Left renal cortex interstitium (tissue), 4 donors: ENCODE data around the gene GABRG3. TPM values are rescaled to one million over a fixed set of nuclear protein-coding genes. Genes with fewer than 3 reads are reported as not detected.

Experiments
- DNase-seq, 4 donors: peaks; one replicate each; pipeline ENCODE4 v3.0.0-alpha.2; 2013; ENCODE audit warnings: low read depth in 4 of 4, low spot score in 2 of 4, missing footprints in 1 of 4
- polyA plus RNA-seq, 4 donors: library from polyadenylated mRNA; unstranded; fragments of 120-200 nt; gene quantifications; one replicate each; pipeline ENCODE4 v1.2.1, GENCODE V29; 2013; ENCODE audit not compliant: insufficient read length in 4 of 4

GABRG3 gene
- polyA plus RNA-seq, 4 donors: 1.3 to 2.0 (median 1.7) TPM

- no peak for DNase-seq
These were observed 90.8 kb downstream of the GABRG3 start for GRCh38 chr15:27061739-27062138.

- no peak for DNase-seq
These were observed 92.0 kb downstream of the GABRG3 start for GRCh38 chr15:27062951-27063350.

GRCh38 chr15:27064080-27064479, 93.1 kb downstream of the GABRG3 start:
- DNase-seq: no peak

GRCh38 chr15:27065151-27065550, 94.2 kb downstream of the GABRG3 start:
- no peak for DNase-seq

GRCh38 chr15:27065785-27066184, 94.8 kb downstream of the GABRG3 start:
- no peak for DNase-seq

GRCh38 chr15:27066446-27066845, 95.5 kb downstream of the GABRG3 start:
- no peak for DNase-seq

- DNase-seq: no peak
These were observed 96.2 kb downstream of the GABRG3 start for GRCh38 chr15:27067175-27067574.

GRCh38 chr15:27070841-27071240, 99.9 kb downstream of the GABRG3 start:
- DNase-seq: no peak

GRCh38 chr15:27074179-27074578, 103.2 kb downstream of the GABRG3 start:
- no peak for DNase-seq

- DNase-seq: no peak
These were observed 106.8 kb downstream of the GABRG3 start for GRCh38 chr15:27077790-27078189.

- DNase-seq: no peak
These were observed 110.9 kb downstream of the GABRG3 start for GRCh38 chr15:27081676-27082418.

- no peak for DNase-seq
These were observed 111.5 kb downstream of the GABRG3 start for GRCh38 chr15:27082526-27082925.

GRCh38 chr15:27084844-27085243, 113.9 kb downstream of the GABRG3 start:
- DNase-seq: no peak

GRCh38 chr15:27086149-27086548, 115.2 kb downstream of the GABRG3 start:
- DNase-seq: no peak

- DNase-seq: no peak
These were observed 115.8 kb downstream of the GABRG3 start for GRCh38 chr15:27086805-27087204.

GRCh38 chr15:27087651-27088583, 116.9 kb downstream of the GABRG3 start:
- DNase-seq: no peak

GRCh38 chr15:27088584-27089232, 117.7 kb downstream of the GABRG3 start:
- no peak for DNase-seq

GRCh38 chr15:27089233-27089586, 118.2 kb downstream of the GABRG3 start:
- no peak for DNase-seq

- no peak for DNase-seq
These were observed 118.7 kb downstream of the GABRG3 start for GRCh38 chr15:27089676-27090075.

GRCh38 chr15:27091270-27091940, 120.4 kb downstream of the GABRG3 start:
- no peak for DNase-seq

GRCh38 chr15:27092390-27092789, 121.4 kb downstream of the GABRG3 start:
- DNase-seq: no peak
